ENCODE data around the gene KIR2DL3. TPM values are rescaled to one million over a fixed set of nuclear protein-coding genes. Genes with fewer than 3 reads are reported as not detected.
"Not testable (repeated sequence)": the region's sequence is repeated elsewhere in the genome, so short reads cannot be mapped to it uniquely, and the experiment has no call there.

The KIR2DL3 gene
- total RNA-seq: 1 to 10 TPM in 1 of 2 experiments, under 1 TPM in 1; 0.30 to 1.2 TPM

DNA sequence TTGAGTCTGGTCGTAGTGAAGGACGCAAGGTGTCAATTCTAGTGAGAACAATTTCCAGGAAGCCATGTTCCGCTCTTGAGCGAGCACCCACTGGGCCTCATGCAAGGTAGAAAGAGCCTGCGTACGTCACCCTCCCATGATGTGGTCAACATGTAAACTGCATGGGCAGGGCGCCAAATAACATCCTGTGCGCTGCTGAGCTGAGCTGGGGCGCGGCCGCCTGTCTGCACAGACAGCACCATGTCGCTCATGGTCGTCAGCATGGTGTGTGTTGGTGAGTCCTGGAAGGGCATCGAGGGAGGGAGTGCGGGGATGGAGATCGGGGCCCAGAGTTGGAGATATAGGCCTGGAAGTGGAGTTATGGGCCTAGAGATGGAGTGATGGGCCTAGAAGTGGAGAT, at the start of gene KIR2DL3:
Gene KIR2DL3, plus strand, starts transcription at position 208 of the 400 bp plus-strand sequence. Its CDS starts 33 bp downstream, at position 241.
- H3K36me3 Mint-ChIP-seq; CTCF ChIA-PET; H3K27me3 Mint-ChIP-seq; H3K27ac Mint-ChIP-seq; ATAC-seq; H3K4me1 Mint-ChIP-seq; H3K9me3 Mint-ChIP-seq (ENCODE audit: low read depth); H3K4me3 Mint-ChIP-seq; DNase-seq: not testable (repeated sequence)

- Mint-ChIP-seq H3K36me3 (no peaks in the 10 kb centered on the region), H3K4me1 (no peaks in the 10 kb centered on the region), H3K27ac (no peak overlapping the region), H3K4me3 (no peak overlapping the region), H3K9me3 (ENCODE audit: low read depth) (no peaks in the 10 kb centered on the region), H3K27me3 (peaks cover 4% of the 10 kb centered on the region)
- DNase-seq (no peak), ATAC-seq (no peak)
- CTCF ChIA-PET: no interaction called here
These were observed 46.6 kb upstream of the KIR2DL3 start for GRCh38 chr19:54691582-54692297.

GRCh38 chr19:54692298-54692615, 46.1 kb upstream of the KIR2DL3 start:
- DNase-seq (no peak), ATAC-seq (no peak)
- Mint-ChIP-seq H3K36me3 (no peaks in the 10 kb centered on the region), H3K4me1 (no peaks in the 10 kb centered on the region), H3K27me3 (peaks cover 4% of the 10 kb centered on the region), H3K4me3 (no peak overlapping the region), H3K9me3 (ENCODE audit: low read depth) (no peaks in the 10 kb centered on the region), H3K27ac (no peak overlapping the region)
- CTCF ChIA-PET: no interaction called here

- peaks cover 4% of the 10 kb centered on the region for H3K27me3 Mint-ChIP-seq
- CTCF ChIA-PET: interaction anchor here (1.5 kb wide), 1 partner anchor 16 kb away, joined by 3 read pairs; no protein-coding TSS in a partner anchor
- H3K9me3 Mint-ChIP-seq (ENCODE audit: low read depth): no peaks in the 10 kb centered on the region
- no peak overlapping the region for H3K27ac Mint-ChIP-seq
- H3K4me1 Mint-ChIP-seq: no peaks in the 10 kb centered on the region
- ATAC-seq: no peak
- no peak for DNase-seq
- H3K4me3 Mint-ChIP-seq: no peak overlapping the region
- no peaks in the 10 kb centered on the region for H3K36me3 Mint-ChIP-seq
These were observed 43.7 kb upstream of the KIR2DL3 start for GRCh38 chr19:54694648-54695047.

GRCh38 chr19:54696117-54696548, 42.2 kb upstream of the KIR2DL3 start:
- Mint-ChIP-seq H3K36me3 (no peaks in the 10 kb centered on the region), H3K4me3 (no peak overlapping the region), H3K9me3 (ENCODE audit: low read depth) (no peaks in the 10 kb centered on the region), H3K4me1 (no peaks in the 10 kb centered on the region), H3K27ac (no peak overlapping the region), H3K27me3 (peaks cover 3% of the 10 kb centered on the region)
- DNase-seq (no peak), ATAC-seq (no peak)
- CTCF ChIA-PET: no interaction called here

- DNase-seq: no peak
- ATAC-seq: no peak
- Mint-ChIP-seq H3K27ac (no peak overlapping the region), H3K9me3 (ENCODE audit: low read depth) (no peaks in the 10 kb centered on the region), H3K27me3 (no peaks in the 10 kb centered on the region), H3K4me3 (no peak overlapping the region), H3K36me3 (no peaks in the 10 kb centered on the region), H3K4me1 (no peaks in the 10 kb centered on the region)
- CTCF ChIA-PET: no interaction called here
These were observed 41.5 kb upstream of the KIR2DL3 start for GRCh38 chr19:54696766-54697165.

- H3K36me3 Mint-ChIP-seq; DNase-seq; H3K4me3 Mint-ChIP-seq; H3K4me1 Mint-ChIP-seq; H3K9me3 Mint-ChIP-seq (ENCODE audit: low read depth); ATAC-seq; H3K27me3 Mint-ChIP-seq; H3K27ac Mint-ChIP-seq; CTCF ChIA-PET: not testable (repeated sequence)
These were observed 40.6 kb upstream of the KIR2DL3 start for GRCh38 chr19:54697716-54698115.

- Mint-ChIP-seq H3K4me1 (peaks cover 34% of the 10 kb centered on the region), H3K4me3 (no peak overlapping the region), H3K27ac (no peak overlapping the region), H3K36me3 (no peaks in the 10 kb centered on the region), H3K27me3 (peaks cover 4% of the 10 kb centered on the region), H3K9me3 (ENCODE audit: low read depth) (no peaks in the 10 kb centered on the region)
- CTCF ChIA-PET: no interaction called here
- DNase-seq (no peak), ATAC-seq (no peak)
These were observed 33.4 kb upstream of the KIR2DL3 start for GRCh38 chr19:54704928-54705327.

DNA sequence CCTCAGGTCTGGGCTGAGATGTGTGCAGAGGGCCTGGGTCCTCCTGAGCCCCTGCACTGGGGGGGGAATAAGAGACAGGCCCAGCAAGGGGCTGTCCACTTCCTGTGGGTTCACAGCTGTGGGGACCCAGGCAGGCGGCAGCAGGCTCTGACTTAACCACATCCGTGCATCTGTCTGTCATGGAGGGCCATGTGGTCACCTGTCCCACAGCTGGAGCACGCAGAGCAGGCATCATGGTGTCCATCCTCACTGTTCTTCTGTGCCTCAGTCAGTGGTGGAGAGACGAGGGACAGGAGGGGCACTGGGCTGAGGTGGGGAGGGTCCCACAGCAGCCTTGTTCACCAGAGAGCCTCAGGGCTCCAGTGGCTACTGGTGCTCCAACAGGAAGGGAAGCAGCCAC, 30.4 kb upstream of the KIR2DL3 start:
- peaks cover 34% of the 10 kb centered on the region for H3K4me1 Mint-ChIP-seq
- peak; percentile 82 for ATAC-seq
- CTCF ChIA-PET: interaction anchor here (1.1 to 1.6 kb wide), 2 partner anchors 34 to 518 kb away, joined by 3 to 5 read pairs; partner anchors contain the start of gene MBOAT7
- no peaks in the 10 kb centered on the region for H3K36me3 Mint-ChIP-seq
- DNase-seq: peak; percentile 83
- peaks cover 4% of the 10 kb centered on the region for H3K27me3 Mint-ChIP-seq
- H3K9me3 Mint-ChIP-seq (ENCODE audit: low read depth): no peaks in the 10 kb centered on the region
- peak overlapping the region; percentile 57 for H3K27ac Mint-ChIP-seq
- H3K4me3 Mint-ChIP-seq: no peak overlapping the region

- ATAC-seq (no peak), DNase-seq (no peak)
- Mint-ChIP-seq H3K9me3 (ENCODE audit: low read depth) (no peaks in the 10 kb centered on the region), H3K27ac (peak overlapping the region; percentile 57), H3K36me3 (no peaks in the 10 kb centered on the region), H3K4me1 (peaks cover 31% of the 10 kb centered on the region), H3K27me3 (peaks cover 4% of the 10 kb centered on the region), H3K4me3 (no peak overlapping the region)
- CTCF ChIA-PET: no interaction called here
These were observed 29.5 kb upstream of the KIR2DL3 start for GRCh38 chr19:54708781-54709180.

- CTCF ChIA-PET: interaction anchor here (0.8 kb wide), 1 partner anchor 15 kb away, joined by 3 read pairs; no protein-coding TSS in a partner anchor
- Mint-ChIP-seq H3K27me3 (no peaks in the 10 kb centered on the region), H3K4me1 (peaks cover 31% of the 10 kb centered on the region), H3K4me3 (no peak overlapping the region), H3K27ac (peak overlapping the region; percentile 32), H3K9me3 (ENCODE audit: low read depth) (no peaks in the 10 kb centered on the region), H3K36me3 (no peaks in the 10 kb centered on the region)
- ATAC-seq (no peak), DNase-seq (no peak)
These were observed 28.9 kb upstream of the KIR2DL3 start for GRCh38 chr19:54709212-54709948.

- H3K4me3 Mint-ChIP-seq; H3K27me3 Mint-ChIP-seq; DNase-seq; H3K36me3 Mint-ChIP-seq; ATAC-seq; H3K27ac Mint-ChIP-seq; H3K9me3 Mint-ChIP-seq (ENCODE audit: low read depth): not testable (repeated sequence)
- H3K4me1 Mint-ChIP-seq: peaks cover 31% of the 10 kb centered on the region
- CTCF ChIA-PET: interaction anchor here (0.8 kb wide), 1 partner anchor 15 kb away, joined by 3 read pairs; no protein-coding TSS in a partner anchor
These were observed 28.4 kb upstream of the KIR2DL3 start for GRCh38 chr19:54709956-54710355.

DNA sequence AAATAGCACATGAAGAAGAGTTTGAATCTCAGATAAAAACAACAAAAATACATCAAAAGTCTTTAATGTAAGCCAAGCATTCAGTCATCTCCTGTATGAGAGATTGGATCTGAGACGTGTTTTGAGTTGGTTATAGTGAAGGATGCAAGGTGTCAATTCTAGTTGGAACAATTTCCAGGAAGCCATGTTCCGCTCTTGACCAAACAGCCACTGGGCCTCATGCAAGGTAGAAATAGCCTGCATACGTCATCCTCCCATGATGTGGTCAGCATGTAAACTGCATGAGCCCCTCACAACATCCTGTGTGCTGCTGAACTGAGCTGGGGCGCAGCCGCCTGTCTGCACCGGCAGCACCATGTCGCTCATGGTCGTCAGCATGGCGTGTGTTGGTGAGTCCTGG, 14.2 kb upstream of the KIR2DL3 start, which contains the start of gene KIR3DL3:
Gene KIR3DL3, plus strand, starts transcription at position 301 of the 400 bp plus-strand sequence. Its CDS starts 55 bp downstream, at position 356.
- DNase-seq: no peak
- H3K27ac Mint-ChIP-seq: no peak within 1 kb of the TSS
- no peak within 1 kb of the TSS for H3K4me3 Mint-ChIP-seq
- peaks cover 8% of the 10 kb centered on the region for H3K9me3 Mint-ChIP-seq (ENCODE audit: low read depth)
- ATAC-seq: no peak
- H3K27me3 Mint-ChIP-seq: no peaks in the 10 kb centered on the region
- CTCF ChIA-PET: no interaction called here
- no peaks in the 10 kb centered on the region for H3K36me3 Mint-ChIP-seq
- H3K4me1 Mint-ChIP-seq: no peaks in the 10 kb centered on the region

DNA sequence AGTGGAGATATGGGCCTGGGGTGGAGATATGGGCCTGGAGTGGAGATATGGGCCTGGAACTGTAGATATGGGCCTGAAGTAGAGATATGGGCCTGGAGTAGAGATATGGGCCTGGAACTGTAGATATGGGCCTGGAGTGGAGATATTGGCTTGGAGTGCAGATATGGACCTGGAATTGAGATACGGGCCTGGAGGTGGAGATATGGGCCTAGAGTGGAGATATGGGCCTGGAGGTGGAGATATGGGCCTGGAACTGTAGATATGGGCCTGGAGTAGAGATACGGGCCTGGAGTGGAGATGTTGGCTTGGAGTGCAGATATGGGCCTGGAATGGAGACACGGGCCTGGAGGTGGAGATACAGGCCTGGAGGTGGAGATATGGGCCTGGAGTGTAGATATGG, 13.7 kb upstream of the KIR2DL3 start:
- DNase-seq (no peak), ATAC-seq (no peak)
- CTCF ChIA-PET: no interaction called here
- Mint-ChIP-seq H3K27ac (no peak overlapping the region), H3K9me3 (ENCODE audit: low read depth) (peaks cover 6% of the 10 kb centered on the region), H3K27me3 (no peaks in the 10 kb centered on the region), H3K4me3 (no peak overlapping the region), H3K36me3 (no peaks in the 10 kb centered on the region), H3K4me1 (no peaks in the 10 kb centered on the region)

Measured in activated CD8-positive, alpha-beta memory T cell treated with anti-CD3 and anti-CD28 coated beads, Interleukin-2, amount 10 ng/mL, durations not matched to agents 7 days and 5 days (primary cell).